GM12878 (cell line): Measurements from ENCODE around the gene RGL4. TPM values are rescaled to one million over a fixed set of nuclear protein-coding genes. Genes with fewer than 3 reads are reported as not detected.

Source experiments
- ATF2 ChIP-seq: IDR thresholded peaks from 2 replicates; pipeline ENCODE4 v1.6.1; 2012; ENCODE audit warnings: low read length, inconsistent platforms
- CBX3 ChIP-seq: fragments of 200-600 bp; sonication (generic); IDR thresholded peaks from 2 replicates; pipeline ENCODE4 v1.6.1; 2016; ENCODE audit warnings: low read depth, borderline replicate concordance
- KAT2A ChIP-seq: conservative IDR thresholded peaks from 2 replicates; pipeline ENCODE4 v1.6.1; 2011; ENCODE audit warnings: low read depth, low read length; ENCODE audit not compliant: control insufficient read depth
- NBN ChIP-seq: fragments of 450-650 bp; IDR thresholded peaks from 2 replicates; pipeline ENCODE4 v1.6.1; 2016
- NFIC ChIP-seq: IDR thresholded peaks from 2 replicates; pipeline ENCODE4 v1.6.1; 2012; ENCODE audit warnings: low read depth, mild to moderate bottlenecking, inconsistent platforms, low read length, moderate library complexity
- NKRF ChIP-seq: fragments of 450-650 bp; conservative IDR thresholded peaks from 2 replicates; pipeline ENCODE4 v1.6.1; 2017; ENCODE audit warnings: mild to moderate bottlenecking, moderate library complexity
- NR2C1 ChIP-seq: fragments of 450-650 bp; IDR thresholded peaks from 2 replicates; pipeline ENCODE4 v1.6.1; 2017; ENCODE audit warnings: antibody characterized with exemption, mild to moderate bottlenecking, moderate library complexity
- PAX5 ChIP-seq: IDR thresholded peaks from 2 replicates; pipeline ENCODE4 v1.6.1; 2011; ENCODE audit warnings: low read depth, low read length, borderline replicate concordance
- SIX5 ChIP-seq: IDR thresholded peaks from 2 replicates; pipeline ENCODE4 v1.6.1; 2011; ENCODE audit warnings: mild to moderate bottlenecking, low read depth, low read length, moderate library complexity; ENCODE audit not compliant: severe bottlenecking
- SMAD1 ChIP-seq: fragments of 450-650 bp; IDR thresholded peaks from 2 replicates; pipeline ENCODE4 v1.6.1; 2018; ENCODE audit warnings: mild to moderate bottlenecking, low read depth; ENCODE audit not compliant: partially characterized antibody
- SREBF2 ChIP-seq: IDR thresholded peaks from 2 replicates; pipeline ENCODE4 v1.6.1; 2012; ENCODE audit warnings: mild to moderate bottlenecking, low read length
- SRF ChIP-seq, 2 experiments: IDR thresholded peaks; 2 replicates each; pipeline ENCODE4 v1.6.1; 2011; ENCODE audit warnings: low read depth in 2 of 2, low read length in 2 of 2, mild to moderate bottlenecking in 1 of 2, moderate library complexity in 1 of 2
- TAF1 ChIP-seq: IDR thresholded peaks from 2 replicates; pipeline ENCODE4 v1.6.1; 2011; ENCODE audit warnings: mild to moderate bottlenecking, low read depth, low read length, borderline replicate concordance
- TBL1XR1 ChIP-seq: IDR thresholded peaks from 2 replicates; pipeline ENCODE4 v1.6.1; 2012; ENCODE audit warnings: low read depth, low read length, improper control_type of control experiment
- YBX1 ChIP-seq: fragments of 450-650 bp; IDR thresholded peaks from 2 replicates; pipeline ENCODE4 v1.6.1; 2016; ENCODE audit warnings: antibody characterized with exemption
- ZBED1 ChIP-seq: IDR thresholded peaks from 2 replicates; pipeline ENCODE4 v1.6.1; 2016; ENCODE audit warnings: borderline replicate concordance
- ZNF207 ChIP-seq: fragments of 450-650 bp; IDR thresholded peaks from 2 replicates; pipeline ENCODE4 v1.6.1; 2014; ENCODE audit warnings: antibody characterized with exemption, mild to moderate bottlenecking, borderline replicate concordance
- polyA plus RNA-seq, 11 experiments: library from polyadenylated mRNA; depleted of rRNA in 4 of 11; unstranded in 6 of 11; stranded (reverse) in 5 of 11; fragments of >200 nt; fragmentation: Nextera tagmentation in 4 of 11; fragmentation: Illumina TruSeq in 1 of 11; extraction: Ambion mirVana in 4 of 11; extraction: Trizol in 1 of 11; gene quantifications; 1 replicate in 1 of 11; 2 replicates in 10 of 11; pipeline versions ENCODE4 v1.2.1 to v1.2.3, GENCODE V29; 2011 to 2016; ENCODE audit warnings: inconsistent platforms in 2 of 11, missing spikeins in 2 of 11, low read depth in 1 of 11
- total RNA-seq, 4 experiments: library from RNA; depleted of rRNA in 3 of 4; stranded (reverse); fragments of >200 nt in 3 of 4; fragmentation: Illumina TruSeq in 1 of 4; extraction: Trizol in 1 of 4; gene quantifications; 2 replicates each; pipeline versions ENCODE4 v1.2.1 to v1.2.3, GENCODE V29; 2013 to 2021
- TF ChIP-seq, protein P1 (sequence below): fragments of 450-650 bp; formaldehyde crosslinking; IDR thresholded peaks from 2 replicates; pipeline ENCODE4 v1.4.0; 2020; ENCODE audit warnings: mild to moderate bottlenecking, moderate library complexity
- TF ChIP-seq, protein P2 (sequence below): fragments of 450-650 bp; IDR thresholded peaks from 2 replicates; pipeline ENCODE4 v1.6.1; 2017; ENCODE audit warnings: mild to moderate bottlenecking, low read depth, inconsistent platforms; ENCODE audit not compliant: poor library complexity, severe bottlenecking
- TF ChIP-seq, protein P3 (sequence below): fragments of 450-650 bp; IDR thresholded peaks from 2 replicates; pipeline ENCODE4 v1.6.1; 2018; ENCODE audit warnings: borderline replicate concordance, mild to moderate bottlenecking; ENCODE audit not compliant: partially characterized antibody

The RGL4 gene
- total and polyA plus RNA-seq, 10 of the 15 experiments (the other 5 are each of a cell fraction or from before 2014, with no cell fraction given) = 1.4 to 9.0 (median 2.0) TPM; not detected in 1

GRCh38 chr22:23705358-23705757 is 14.5 kb downstream of the RGL4 start (continued):
- TF ChIP-seq, protein P1, sequence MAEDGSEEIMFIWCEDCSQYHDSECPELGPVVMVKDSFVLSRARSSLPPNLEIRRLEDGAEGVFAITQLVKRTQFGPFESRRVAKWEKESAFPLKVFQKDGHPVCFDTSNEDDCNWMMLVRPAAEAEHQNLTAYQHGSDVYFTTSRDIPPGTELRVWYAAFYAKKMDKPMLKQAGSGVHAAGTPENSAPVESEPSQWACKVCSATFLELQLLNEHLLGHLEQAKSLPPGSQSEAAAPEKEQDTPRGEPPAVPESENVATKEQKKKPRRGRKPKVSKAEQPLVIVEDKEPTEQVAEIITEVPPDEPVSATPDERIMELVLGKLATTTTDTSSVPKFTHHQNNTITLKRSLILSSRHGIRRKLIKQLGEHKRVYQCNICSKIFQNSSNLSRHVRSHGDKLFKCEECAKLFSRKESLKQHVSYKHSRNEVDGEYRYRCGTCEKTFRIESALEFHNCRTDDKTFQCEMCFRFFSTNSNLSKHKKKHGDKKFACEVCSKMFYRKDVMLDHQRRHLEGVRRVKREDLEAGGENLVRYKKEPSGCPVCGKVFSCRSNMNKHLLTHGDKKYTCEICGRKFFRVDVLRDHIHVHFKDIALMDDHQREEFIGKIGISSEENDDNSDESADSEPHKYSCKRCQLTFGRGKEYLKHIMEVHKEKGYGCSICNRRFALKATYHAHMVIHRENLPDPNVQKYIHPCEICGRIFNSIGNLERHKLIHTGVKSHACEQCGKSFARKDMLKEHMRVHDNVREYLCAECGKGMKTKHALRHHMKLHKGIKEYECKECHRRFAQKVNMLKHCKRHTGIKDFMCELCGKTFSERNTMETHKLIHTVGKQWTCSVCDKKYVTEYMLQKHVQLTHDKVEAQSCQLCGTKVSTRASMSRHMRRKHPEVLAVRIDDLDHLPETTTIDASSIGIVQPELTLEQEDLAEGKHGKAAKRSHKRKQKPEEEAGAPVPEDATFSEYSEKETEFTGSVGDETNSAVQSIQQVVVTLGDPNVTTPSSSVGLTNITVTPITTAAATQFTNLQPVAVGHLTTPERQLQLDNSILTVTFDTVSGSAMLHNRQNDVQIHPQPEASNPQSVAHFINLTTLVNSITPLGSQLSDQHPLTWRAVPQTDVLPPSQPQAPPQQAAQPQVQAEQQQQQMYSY = no peak
- TF ChIP-seq SREBF2 (no peak), CBX3 (no peak), KAT2A (no peak), SIX5 (no peak), SRF (IDR thresholded peaks at IDR 0.05; ENCODE audit: low read depth in 2 of 2, low read length in 2 of 2) (no peak), PAX5 (no peak), NBN (no peak), TBL1XR1 (no peak), SMAD1 (no peak), ZBED1 (peak; percentile 27; the same call in 1 of the 2 replicates), TAF1 (no peak), NFIC (peak; percentile 61; the same call in 1 of the 2 replicates), NKRF (no peak), YBX1 (no peak), ATF2 (0 out of 2 replicates have a peak, but pooled peaks have one; percentile 41), NR2C1 (no peak), ZNF207 (no peak)
- TF ChIP-seq, protein P2, sequence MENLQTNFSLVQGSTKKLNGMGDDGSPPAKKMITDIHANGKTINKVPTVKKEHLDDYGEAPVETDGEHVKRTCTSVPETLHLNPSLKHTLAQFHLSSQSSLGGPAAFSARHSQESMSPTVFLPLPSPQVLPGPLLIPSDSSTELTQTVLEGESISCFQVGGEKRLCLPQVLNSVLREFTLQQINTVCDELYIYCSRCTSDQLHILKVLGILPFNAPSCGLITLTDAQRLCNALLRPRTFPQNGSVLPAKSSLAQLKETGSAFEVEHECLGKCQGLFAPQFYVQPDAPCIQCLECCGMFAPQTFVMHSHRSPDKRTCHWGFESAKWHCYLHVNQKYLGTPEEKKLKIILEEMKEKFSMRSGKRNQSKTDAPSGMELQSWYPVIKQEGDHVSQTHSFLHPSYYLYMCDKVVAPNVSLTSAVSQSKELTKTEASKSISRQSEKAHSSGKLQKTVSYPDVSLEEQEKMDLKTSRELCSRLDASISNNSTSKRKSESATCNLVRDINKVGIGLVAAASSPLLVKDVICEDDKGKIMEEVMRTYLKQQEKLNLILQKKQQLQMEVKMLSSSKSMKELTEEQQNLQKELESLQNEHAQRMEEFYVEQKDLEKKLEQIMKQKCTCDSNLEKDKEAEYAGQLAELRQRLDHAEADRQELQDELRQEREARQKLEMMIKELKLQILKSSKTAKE = no peak
- TF ChIP-seq, protein P3, sequence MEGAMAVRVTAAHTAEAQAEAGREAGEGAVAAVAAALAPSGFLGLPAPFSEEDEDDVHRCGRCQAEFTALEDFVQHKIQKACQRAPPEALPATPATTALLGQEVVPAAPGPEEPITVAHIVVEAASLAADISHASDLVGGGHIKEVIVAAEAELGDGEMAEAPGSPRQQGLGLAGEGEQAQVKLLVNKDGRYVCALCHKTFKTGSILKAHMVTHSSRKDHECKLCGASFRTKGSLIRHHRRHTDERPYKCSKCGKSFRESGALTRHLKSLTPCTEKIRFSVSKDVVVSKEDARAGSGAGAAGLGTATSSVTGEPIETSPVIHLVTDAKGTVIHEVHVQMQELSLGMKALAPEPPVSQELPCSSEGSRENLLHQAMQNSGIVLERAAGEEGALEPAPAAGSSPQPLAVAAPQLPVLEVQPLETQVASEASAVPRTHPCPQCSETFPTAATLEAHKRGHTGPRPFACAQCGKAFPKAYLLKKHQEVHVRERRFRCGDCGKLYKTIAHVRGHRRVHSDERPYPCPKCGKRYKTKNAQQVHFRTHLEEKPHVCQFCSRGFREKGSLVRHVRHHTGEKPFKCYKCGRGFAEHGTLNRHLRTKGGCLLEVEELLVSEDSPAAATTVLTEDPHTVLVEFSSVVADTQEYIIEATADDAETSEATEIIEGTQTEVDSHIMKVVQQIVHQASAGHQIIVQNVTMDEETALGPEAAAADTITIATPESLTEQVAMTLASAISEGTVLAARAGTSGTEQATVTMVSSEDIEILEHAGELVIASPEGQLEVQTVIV = no peak
